Stomach (tissue), 4 donors: ENCODE results near the gene PIP4K2A.

Source experiments
- CTCF ChIP-seq, 7 experiments: fragments of 450-650 bp in 4 of 7; fragments of 200-600 bp in 3 of 7; sonication (generic) in 3 of 7; IDR thresholded peaks; one replicate each; pipeline ENCODE4 v1.5.1; 2016 to 2019; ENCODE audit warnings: antibody characterized with exemption in 7 of 7, control low read depth in 2 of 7, mild to moderate bottlenecking in 1 of 7
- EP300 ChIP-seq: sonication (generic); formaldehyde crosslinking; IDR thresholded peaks from one replicate; pipeline ENCODE4 v1.6.1; 2017; ENCODE audit warnings: antibody characterized with exemption
- POLR2A ChIP-seq, 4 donors: fragments of 450-650 bp; IDR thresholded peaks; one replicate each; pipeline ENCODE4 v1.6.1; 2016; ENCODE audit warnings: antibody characterized with exemption in 4 of 4, control low read depth in 2 of 4, mild to moderate bottlenecking in 1 of 4, moderate library complexity in 1 of 4
- POLR2AphosphoS5 ChIP-seq, 3 donors: sonication (generic); formaldehyde crosslinking; IDR thresholded peaks; one replicate each; pipeline ENCODE4 v1.6.1; 2016; ENCODE audit warnings: antibody characterized with exemption in 3 of 3

GRCh38 chr10:22712956-22713852 is 1.2 kb downstream of the PIP4K2A start:
- TF ChIP-seq EP300 (no peak), CTCF (IDR thresholded peaks at IDR 0.05) (no peak), POLR2AphosphoS5 (IDR thresholded peaks at IDR 0.05) (no peak), POLR2A (IDR thresholded peaks at IDR 0.05) (no peak)
